ENCODE data around the gene MFAP2. TPM values are rescaled to one million over a fixed set of nuclear protein-coding genes. Genes with fewer than 3 reads are reported as not detected.

The MFAP2 gene
- polyA plus RNA-seq, 3 donors = not detected

DNA sequence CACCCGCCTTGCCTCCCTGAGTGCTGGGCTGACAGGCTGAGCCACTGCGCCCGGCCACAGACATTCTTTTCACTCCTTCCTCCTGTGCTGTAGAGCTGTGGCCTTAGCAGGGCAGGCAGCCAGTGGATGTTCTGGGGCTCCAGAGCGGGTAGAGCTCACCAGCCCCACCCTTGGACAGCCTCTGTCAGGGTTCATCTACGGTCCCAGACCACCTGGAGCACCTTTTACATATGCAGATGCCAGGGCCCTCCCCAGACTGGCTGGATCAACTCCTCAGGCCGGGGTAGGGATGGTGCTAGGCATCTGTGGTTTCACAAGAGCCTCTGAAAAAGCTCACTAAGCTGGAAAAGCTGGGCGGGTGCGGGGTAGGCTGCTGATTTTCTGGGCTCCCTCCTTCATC, 26.7 kb upstream of the MFAP2 start:
- Histone ChIP-seq H3K27ac (ENCODE audit: low read depth in 1 of 2, low read length in 2 of 2) (no peak overlapping the region), H3K27me3 (ENCODE audit: control insufficient read depth in 2 of 2, insufficient read depth in 2 of 2, low read length in 2 of 2) (no peaks in the 10 kb centered on the region)

GRCh38 chr1:17005365-17005740, 24.9 kb upstream of the MFAP2 start:
- Histone ChIP-seq H3K27ac (ENCODE audit: low read depth in 1 of 2, low read length in 2 of 2) (no peak overlapping the region), H2AFZ (ENCODE audit: insufficient read depth, low read depth, low read length, poor library complexity, severe bottlenecking) (no peak overlapping the region), H3K27me3 (ENCODE audit: control insufficient read depth in 2 of 2, insufficient read depth in 2 of 2, low read length in 2 of 2) (no peaks in the 10 kb centered on the region), H3K9ac (ENCODE audit: insufficient read depth, low read length, poor library complexity, severe bottlenecking) (no peak overlapping the region), H3K36me3 (replicated peaks in 1 of 2; ENCODE audit: control insufficient read depth in 1 of 2, insufficient read depth in 2 of 2, low read length in 2 of 2) (peaks cover 44 to 58% of the 10 kb centered on the region in 2 donors), H3K79me2 (ENCODE audit: insufficient read depth, low read length) (peaks cover 4% of the 10 kb centered on the region), H3K4me3 (replicated peaks in 1 of 3; ENCODE audit: low read depth in 2 of 3, low read length in 3 of 3) (no peak overlapping the region), H3K9me3 (replicated peaks in 1 of 2; ENCODE audit: control insufficient read depth in 1 of 2, insufficient read depth in 1 of 2, low read length in 2 of 2) (no peaks in the 10 kb centered on the region), H3K4me2 (replicated peaks; ENCODE audit: extremely low read depth, low read length, poor library complexity, severe bottlenecking) (no peak overlapping the region), H3K4me1 (ENCODE audit: control insufficient read depth in 1 of 2, insufficient read depth in 2 of 2, low read length in 2 of 2) (peaks cover 14 to 15% of the 10 kb centered on the region in 2 donors), H4K20me1 (ENCODE audit: insufficient read depth, low read length) (peaks cover 12% of the 10 kb centered on the region)
- Mint-ChIP-seq H3K36me3 (peaks cover 44 to 61% of the 10 kb centered on the region in 2 donors), H3K4me1 (peaks cover 15% of the 10 kb centered on the region), H3K4me3 (no peak overlapping the region), H3K27ac (peak overlapping the region in 1 of 7 donors; percentile 46), H3K9me3 (peaks cover 0 to 2% (median 0%) of the 10 kb centered on the region in 7 donors), H3K27me3 (ENCODE audit: low read depth in 3 of 3) (peaks cover 0 to 2% (median 0%) of the 10 kb centered on the region in 3 donors)
- DNase-seq = no peak
- 98% methylated on average over 11 of the region's 19 CpGs for WGBS (ENCODE audit: insufficient coverage)
- TF ChIP-seq, protein P1, sequence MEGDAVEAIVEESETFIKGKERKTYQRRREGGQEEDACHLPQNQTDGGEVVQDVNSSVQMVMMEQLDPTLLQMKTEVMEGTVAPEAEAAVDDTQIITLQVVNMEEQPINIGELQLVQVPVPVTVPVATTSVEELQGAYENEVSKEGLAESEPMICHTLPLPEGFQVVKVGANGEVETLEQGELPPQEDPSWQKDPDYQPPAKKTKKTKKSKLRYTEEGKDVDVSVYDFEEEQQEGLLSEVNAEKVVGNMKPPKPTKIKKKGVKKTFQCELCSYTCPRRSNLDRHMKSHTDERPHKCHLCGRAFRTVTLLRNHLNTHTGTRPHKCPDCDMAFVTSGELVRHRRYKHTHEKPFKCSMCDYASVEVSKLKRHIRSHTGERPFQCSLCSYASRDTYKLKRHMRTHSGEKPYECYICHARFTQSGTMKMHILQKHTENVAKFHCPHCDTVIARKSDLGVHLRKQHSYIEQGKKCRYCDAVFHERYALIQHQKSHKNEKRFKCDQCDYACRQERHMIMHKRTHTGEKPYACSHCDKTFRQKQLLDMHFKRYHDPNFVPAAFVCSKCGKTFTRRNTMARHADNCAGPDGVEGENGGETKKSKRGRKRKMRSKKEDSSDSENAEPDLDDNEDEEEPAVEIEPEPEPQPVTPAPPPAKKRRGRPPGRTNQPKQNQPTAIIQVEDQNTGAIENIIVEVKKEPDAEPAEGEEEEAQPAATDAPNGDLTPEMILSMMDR (IDR thresholded peaks at IDR 0.05) = no peak
- intact Hi-C loops (cut with micrococcal nuclease) = loop anchor here in 1 of 2 donors (10.0 kb wide), 1 partner anchor 59 kb away; no protein-coding TSS in a partner anchor

More for the DNA sequence above, 26.7 kb upstream of the MFAP2 start:
- Histone ChIP-seq H4K20me1 (ENCODE audit: insufficient read depth, low read length) (peaks cover 21% of the 10 kb centered on the region), H3K36me3 (replicated peaks in 1 of 2; ENCODE audit: control insufficient read depth in 1 of 2, insufficient read depth in 2 of 2, low read length in 2 of 2) (peaks cover 32 to 41% of the 10 kb centered on the region in 2 donors), H3K9ac (ENCODE audit: insufficient read depth, low read length, poor library complexity, severe bottlenecking) (no peak overlapping the region), H3K4me3 (replicated peaks in 1 of 3; ENCODE audit: low read depth in 2 of 3, low read length in 3 of 3) (no peak overlapping the region), H3K9me3 (replicated peaks in 1 of 2; ENCODE audit: control insufficient read depth in 1 of 2, insufficient read depth in 1 of 2, low read length in 2 of 2) (no peaks in the 10 kb centered on the region), H3K4me1 (ENCODE audit: control insufficient read depth in 1 of 2, insufficient read depth in 2 of 2, low read length in 2 of 2) (peaks cover 27 to 30% of the 10 kb centered on the region in 2 donors), H3K79me2 (ENCODE audit: insufficient read depth, low read length) (peaks cover 12% of the 10 kb centered on the region), H3K4me2 (replicated peaks; ENCODE audit: extremely low read depth, low read length, poor library complexity, severe bottlenecking) (no peak overlapping the region), H2AFZ (ENCODE audit: insufficient read depth, low read depth, low read length, poor library complexity, severe bottlenecking) (no peak overlapping the region)
- Mint-ChIP-seq H3K9me3 (peaks cover 0 to 2% (median 0%) of the 10 kb centered on the region in 7 donors), H3K4me3 (no peak overlapping the region), H3K27ac (peak overlapping the region in 2 of 7 donors; percentile 48 to 53), H3K36me3 (peaks cover 32 to 46% of the 10 kb centered on the region in 2 donors), H3K4me1 (peaks cover 26% of the 10 kb centered on the region), H3K27me3 (ENCODE audit: low read depth in 3 of 3) (peaks cover 0 to 2% (median 2%) of the 10 kb centered on the region in 3 donors)
- intact Hi-C loops (cut with micrococcal nuclease) = loop anchor here in 1 of 2 donors (10.0 kb wide), 1 partner anchor 58 kb away; no protein-coding TSS in a partner anchor
- DNase-seq = no peak
- WGBS (ENCODE audit: insufficient coverage) = 97% methylated on average over 5 of the region's 8 CpGs
- TF ChIP-seq, protein P1 (IDR thresholded peaks at IDR 0.05) = no peak
